Thoracic aorta (tissue), 2 donors: ENCODE measurements around the gene CHRD. TPM values are rescaled to one million over a fixed set of nuclear protein-coding genes. Genes with fewer than 3 reads are reported as not detected.

Source experiments
- ATAC-seq: fragments of 150-250 bp; one replicate; pipeline ENCODE4 v1.8.0; 2017; ENCODE audit warnings: low read depth; ENCODE audit not compliant: insufficient number of reproducible peaks, low FRiP score
- DNase-seq: peaks from one replicate; pipeline ENCODE4 v3.0.0-alpha.2; 2020; ENCODE audit warnings: low spot score
- H3K27ac ChIP-seq, 2 donors: fragments of 200-600 bp; sonication (generic); 1 replicate in 1 of 2; 2 replicates in 1 of 2; pipeline ENCODE4 v1.5.1; 2016; ENCODE audit warnings: mild to moderate bottlenecking in 2 of 2, moderate library complexity in 2 of 2
- H3K27me3 ChIP-seq: fragments of 200-600 bp; sonication (generic); replicated peaks from 2 replicates; pipeline ENCODE4 v1.6.0; 2016; ENCODE audit warnings: mild to moderate bottlenecking; ENCODE audit not compliant: insufficient read depth
- H3K36me3 ChIP-seq: fragments of 200-600 bp; sonication (generic); one replicate; pipeline ENCODE4 v1.5.1; 2016
- H3K4me1 ChIP-seq, 2 donors: fragments of 200-600 bp; sonication (generic); 1 replicate in 1 of 2; 2 replicates in 1 of 2; pipeline versions ENCODE4 v1.5.1 to v1.6.0; 2016; ENCODE audit warnings: low read depth in 2 of 2, mild to moderate bottlenecking in 1 of 2; ENCODE audit not compliant: control insufficient read depth in 1 of 2
- H3K4me3 ChIP-seq: fragments of 200-600 bp; sonication (generic); 2 replicates; pipeline ENCODE4 v1.5.1; 2016; ENCODE audit warnings: mild to moderate bottlenecking
- H3K9me3 ChIP-seq: fragments of 200-600 bp; sonication (generic); 2 replicates; pipeline ENCODE4 v1.5.1; 2016
- total RNA-seq, 2 donors: library from RNA; depleted of rRNA; stranded (reverse); fragments of >200 nt; gene quantifications; one replicate each; pipeline versions ENCODE4 v1.1.0 to v1.2.3, GENCODE V29; 2016
- TF ChIP-seq, protein P1 (sequence below): fragments of 200-600 bp; sonication (generic); IDR thresholded peaks from one replicate; pipeline ENCODE4 v1.5.1; 2019; ENCODE audit warnings: antibody characterized with exemption

The CHRD gene
- total RNA-seq, 2 donors from 2014 or later = 19.5 to 21.7 TPM

DNA sequence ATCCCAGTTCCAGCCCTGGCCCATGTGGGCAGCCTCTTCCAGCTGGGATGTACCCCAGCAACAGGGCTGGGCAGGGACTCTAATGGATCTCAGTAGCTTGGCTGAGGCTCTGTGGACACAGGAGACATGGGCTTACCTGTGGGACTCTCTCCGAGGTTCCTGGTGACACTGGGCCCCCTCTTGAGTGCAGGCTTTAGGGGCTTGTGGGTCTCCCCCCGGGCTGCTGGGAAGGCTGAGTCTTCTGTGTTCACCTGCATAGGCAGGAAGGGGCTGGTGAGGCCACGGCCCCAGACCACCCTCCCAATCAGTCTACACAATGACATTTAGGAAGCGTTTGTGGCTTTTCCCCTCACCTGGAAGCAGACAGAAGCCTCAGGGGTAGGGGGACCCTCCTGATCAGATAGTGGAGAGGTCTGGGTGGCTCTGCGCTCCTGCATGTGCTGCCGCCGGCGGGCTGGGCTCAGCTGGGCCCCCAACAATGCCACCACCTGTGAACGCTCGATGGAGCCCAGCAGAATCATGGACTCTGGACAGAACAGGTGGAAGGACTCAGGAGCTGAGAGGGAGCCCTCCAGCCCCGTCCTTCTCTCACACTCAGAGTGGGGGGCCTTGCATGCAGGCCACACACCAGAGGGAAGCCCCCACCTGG lies 26.8 kb upstream of the CHRD start:
- ATAC-seq = no peak
- Histone ChIP-seq H3K27ac (no peak overlapping the region), H3K9me3 (no peaks in the 10 kb centered on the region), H3K4me3 (no peak overlapping the region), H3K27me3 (no peaks in the 10 kb centered on the region), H3K36me3 (peaks cover 11% of the 10 kb centered on the region), H3K4me1 (no peaks in the 10 kb centered on the region)
- TF ChIP-seq, protein P1, sequence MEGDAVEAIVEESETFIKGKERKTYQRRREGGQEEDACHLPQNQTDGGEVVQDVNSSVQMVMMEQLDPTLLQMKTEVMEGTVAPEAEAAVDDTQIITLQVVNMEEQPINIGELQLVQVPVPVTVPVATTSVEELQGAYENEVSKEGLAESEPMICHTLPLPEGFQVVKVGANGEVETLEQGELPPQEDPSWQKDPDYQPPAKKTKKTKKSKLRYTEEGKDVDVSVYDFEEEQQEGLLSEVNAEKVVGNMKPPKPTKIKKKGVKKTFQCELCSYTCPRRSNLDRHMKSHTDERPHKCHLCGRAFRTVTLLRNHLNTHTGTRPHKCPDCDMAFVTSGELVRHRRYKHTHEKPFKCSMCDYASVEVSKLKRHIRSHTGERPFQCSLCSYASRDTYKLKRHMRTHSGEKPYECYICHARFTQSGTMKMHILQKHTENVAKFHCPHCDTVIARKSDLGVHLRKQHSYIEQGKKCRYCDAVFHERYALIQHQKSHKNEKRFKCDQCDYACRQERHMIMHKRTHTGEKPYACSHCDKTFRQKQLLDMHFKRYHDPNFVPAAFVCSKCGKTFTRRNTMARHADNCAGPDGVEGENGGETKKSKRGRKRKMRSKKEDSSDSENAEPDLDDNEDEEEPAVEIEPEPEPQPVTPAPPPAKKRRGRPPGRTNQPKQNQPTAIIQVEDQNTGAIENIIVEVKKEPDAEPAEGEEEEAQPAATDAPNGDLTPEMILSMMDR = no peak
- DNase-seq = no peak

DNA sequence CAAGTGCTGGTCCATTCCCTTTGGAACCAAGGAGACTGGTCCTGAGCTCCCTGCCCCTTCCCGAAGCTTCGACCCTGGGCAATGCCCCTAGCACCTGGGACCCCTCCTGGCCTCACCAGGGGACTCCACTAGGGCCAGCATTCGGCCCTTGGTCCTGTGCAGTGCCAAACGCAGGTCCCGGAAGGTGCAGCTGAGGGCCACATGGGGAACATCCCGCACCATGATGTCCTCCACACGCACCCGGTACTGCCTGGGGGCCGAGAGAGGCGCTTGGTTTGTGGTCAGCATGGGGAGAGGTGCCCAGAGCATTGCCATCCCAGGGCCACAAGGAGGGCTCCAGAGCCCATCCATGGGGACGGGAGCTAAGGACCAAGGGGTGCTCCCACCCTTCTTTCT lies 26.3 kb upstream of the CHRD start:
- H3K4me3 ChIP-seq = no peak overlapping the region
- no peak overlapping the region for H3K27ac ChIP-seq
- ATAC-seq (no peak), DNase-seq (no peak)
- H3K9me3 ChIP-seq = no peaks in the 10 kb centered on the region
- TF ChIP-seq, protein P1 = no peak
- peaks cover 11% of the 10 kb centered on the region for H3K36me3 ChIP-seq
- no peaks in the 10 kb centered on the region for H3K4me1 ChIP-seq
- no peaks in the 10 kb centered on the region for H3K27me3 ChIP-seq

DNA sequence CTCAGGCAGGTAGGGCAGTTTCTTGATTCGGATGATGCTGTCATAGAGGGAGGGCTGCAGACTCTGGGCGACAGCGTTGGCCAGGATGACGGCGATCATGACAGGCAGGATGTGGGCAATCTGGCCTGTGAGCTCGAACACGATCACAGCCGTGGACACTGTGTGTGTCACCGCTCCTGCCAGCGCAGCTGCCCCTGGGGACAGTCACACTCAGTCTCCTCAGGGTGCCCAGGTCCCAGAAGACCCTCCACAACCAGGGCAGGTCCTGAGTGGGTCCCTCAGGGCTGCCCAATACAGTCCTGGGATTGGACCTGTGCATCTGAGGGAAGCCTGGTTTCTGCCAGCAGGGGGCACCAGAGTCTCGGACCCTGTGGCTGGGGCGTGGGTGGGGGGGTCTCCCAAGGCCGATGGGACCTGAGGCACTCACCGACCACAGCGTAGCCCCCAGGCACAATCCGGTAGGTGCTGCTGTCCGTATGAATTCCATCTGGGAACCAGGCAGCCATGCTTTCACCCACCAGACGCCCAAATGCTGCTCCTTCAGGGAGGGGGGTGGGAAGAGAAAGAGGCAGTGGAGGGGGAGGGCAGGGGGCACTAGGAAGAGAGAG lies 25.6 kb upstream of the CHRD start:
- DNase-seq = no peak
- Histone ChIP-seq H3K9me3 (no peaks in the 10 kb centered on the region), H3K27me3 (no peaks in the 10 kb centered on the region), H3K36me3 (peaks cover 11% of the 10 kb centered on the region), H3K4me1 (no peaks in the 10 kb centered on the region), H3K4me3 (no peak overlapping the region), H3K27ac (no peak overlapping the region)
- TF ChIP-seq, protein P1 = peak; percentile 75
- no peak for ATAC-seq

DNA sequence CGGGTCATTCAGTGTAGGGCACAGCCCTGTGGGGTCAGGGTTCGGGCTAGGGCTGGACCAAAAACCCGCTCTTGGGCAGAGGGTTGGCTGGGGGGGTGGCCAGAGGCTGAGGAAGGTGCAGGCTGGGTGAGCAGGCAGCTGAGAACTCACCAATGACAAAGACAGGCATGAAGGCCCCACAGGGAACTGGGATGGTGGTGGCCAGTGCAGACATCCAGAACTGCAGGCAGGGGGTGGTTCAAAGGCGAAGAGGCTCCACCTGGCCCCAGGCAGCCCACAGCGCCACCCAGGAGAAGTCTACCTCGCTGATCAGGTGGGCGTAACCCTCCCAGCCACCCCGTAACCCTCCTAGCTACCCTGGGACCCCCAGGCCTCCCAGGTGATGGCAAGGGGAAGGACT lies 25.1 kb upstream of the CHRD start:
- no peaks in the 10 kb centered on the region for H3K9me3 ChIP-seq
- no peaks in the 10 kb centered on the region for H3K27me3 ChIP-seq
- no peak for ATAC-seq
- no peaks in the 10 kb centered on the region for H3K4me1 ChIP-seq
- H3K27ac ChIP-seq = no peak overlapping the region
- H3K4me3 ChIP-seq = no peak overlapping the region
- TF ChIP-seq, protein P1 = no peak
- DNase-seq = no peak
- H3K36me3 ChIP-seq = peaks cover 11% of the 10 kb centered on the region

DNA sequence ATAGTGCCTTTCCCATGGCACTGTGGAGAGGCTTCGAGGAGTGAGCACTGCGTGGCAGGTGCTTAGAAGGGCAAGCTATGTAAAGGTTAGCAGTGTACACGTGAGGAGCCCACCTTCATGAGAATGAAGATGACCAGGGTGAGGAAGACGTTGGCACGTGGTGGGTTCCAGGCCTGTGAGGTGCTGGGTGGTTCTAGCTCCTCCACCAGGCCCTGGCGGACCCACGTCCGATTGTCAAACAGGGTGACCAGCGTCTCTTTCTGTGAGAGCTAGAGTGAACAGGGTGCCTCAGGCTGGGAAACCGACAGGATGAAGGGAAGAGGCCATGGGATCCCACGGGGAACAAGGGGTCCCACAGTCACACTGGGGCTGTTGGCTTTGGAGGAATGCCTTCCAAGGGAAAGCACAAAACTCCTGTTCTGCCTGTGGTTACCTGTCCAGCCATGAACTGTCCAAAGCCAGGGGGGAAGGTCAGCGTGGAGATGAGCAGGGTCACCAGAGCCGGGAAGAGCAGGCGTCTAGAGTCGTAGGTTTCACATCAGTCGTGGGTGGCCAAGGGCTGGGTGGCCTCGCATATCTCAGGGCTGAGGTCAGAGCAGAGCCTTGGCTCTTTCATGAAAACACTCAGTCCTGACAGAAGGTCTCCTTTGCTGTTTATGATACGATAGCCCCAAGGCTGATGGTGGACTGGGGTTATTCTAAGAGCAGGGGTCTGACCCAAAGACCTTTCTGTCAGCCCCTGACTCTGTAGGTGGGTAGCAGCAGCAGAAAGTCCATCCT lies 24.4 kb upstream of the CHRD start:
- TF ChIP-seq, protein P1 = no peak
- H3K9me3 ChIP-seq = no peaks in the 10 kb centered on the region
- H3K27me3 ChIP-seq = no peaks in the 10 kb centered on the region
- ATAC-seq (no peak), DNase-seq (no peak)
- peaks cover 11% of the 10 kb centered on the region for H3K36me3 ChIP-seq
- peaks cover 0 to 4% of the 10 kb centered on the region in 2 donors for H3K4me1 ChIP-seq
- H3K4me3 ChIP-seq = no peak overlapping the region
- H3K27ac ChIP-seq = no peak overlapping the region
